ENCODE data around the gene SLC38A6. TPM values are rescaled to one million over a fixed set of nuclear protein-coding genes. Genes with fewer than 3 reads are reported as not detected.

The SLC38A6 gene
- 10 to 100 TPM; 14.0 to 15.7 TPM for total RNA-seq
- polyA plus RNA-seq, result 1 to 10 TPM; 3.6 to 7.8 (median 7.7) TPM
- 4.1 to 12.5 (median 7.7) reads per million in 6 experiments for total RNA-seq

DNA sequence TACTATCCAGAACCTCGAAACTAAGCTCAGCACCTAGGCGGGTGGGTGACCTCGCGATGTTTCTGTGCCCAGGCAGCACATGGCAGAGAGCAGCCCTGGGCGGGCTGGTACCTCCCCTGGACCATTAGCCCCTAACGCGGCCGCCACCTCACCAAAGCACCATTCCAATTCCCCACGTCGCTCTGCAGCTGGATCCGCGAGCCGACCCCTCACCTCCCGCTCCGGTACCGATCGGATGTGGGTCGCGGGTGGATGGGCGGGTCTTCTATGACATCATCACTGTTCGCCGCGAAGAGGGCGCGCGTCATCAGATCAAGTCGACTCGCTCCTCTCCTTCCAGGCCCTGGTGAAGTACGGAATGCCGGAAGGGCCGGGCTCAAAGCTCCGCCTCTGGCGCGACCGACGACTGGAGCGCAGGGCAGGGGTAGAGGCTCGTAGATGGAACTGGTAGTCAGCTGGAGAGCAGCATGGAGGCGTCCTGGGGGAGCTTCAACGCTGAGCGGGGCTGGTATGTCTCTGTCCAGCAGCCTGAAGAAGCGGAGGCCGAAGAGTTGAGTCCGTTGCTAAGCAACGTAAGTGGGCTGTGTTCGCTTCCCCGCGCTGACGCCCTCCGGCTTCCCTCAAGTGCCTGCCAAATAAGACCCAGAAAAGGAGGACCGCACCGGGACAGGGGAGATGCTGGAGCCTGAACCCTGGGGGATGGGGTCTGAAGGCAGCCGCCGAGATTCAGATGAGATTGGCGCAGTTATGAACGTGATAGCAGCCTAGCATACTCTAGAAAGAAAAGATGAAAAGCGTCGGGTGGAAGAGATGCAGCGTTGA is at the start of gene SLC38A6, which contains the start of gene TRMT5:
TSS of gene SLC38A6 (plus strand) at position 435 of the 822 bp plus-strand sequence. CDS start at position 468, 33 bp downstream.
TSS of gene TRMT5 (minus strand) at position 269 of the 822 bp plus-strand sequence. CDS start at position 163, 106 bp downstream.
- no peak within 1 kb of the TSS for H3K4me3 Mint-ChIP-seq
- POLR2A ChIA-PET, result interaction anchor here (0.6 to 1.1 kb wide), 6 partner anchors 13 to 1778 kb away, joined by 3 to 10 read pairs (median 4); partner anchors contain the start of gene PPM1A
- peak; percentile 86 to 88 for ATAC-seq
- peaks cover 4 to 20% (median 7%) of the 10 kb centered on the region in 3 donors for H3K36me3 Mint-ChIP-seq
- H3K9me3 Mint-ChIP-seq, result no peaks in the 10 kb centered on the region
- H3K4me1 Mint-ChIP-seq, result peaks cover 8 to 25% (median 18%) of the 10 kb centered on the region in 4 donors
- no peaks in the 10 kb centered on the region for H3K27me3 Mint-ChIP-seq
- DNase-seq, result peak; percentile 71 to 99 (median 93)
- H3K27ac Mint-ChIP-seq, result no peak within 1 kb of the TSS

DNA sequence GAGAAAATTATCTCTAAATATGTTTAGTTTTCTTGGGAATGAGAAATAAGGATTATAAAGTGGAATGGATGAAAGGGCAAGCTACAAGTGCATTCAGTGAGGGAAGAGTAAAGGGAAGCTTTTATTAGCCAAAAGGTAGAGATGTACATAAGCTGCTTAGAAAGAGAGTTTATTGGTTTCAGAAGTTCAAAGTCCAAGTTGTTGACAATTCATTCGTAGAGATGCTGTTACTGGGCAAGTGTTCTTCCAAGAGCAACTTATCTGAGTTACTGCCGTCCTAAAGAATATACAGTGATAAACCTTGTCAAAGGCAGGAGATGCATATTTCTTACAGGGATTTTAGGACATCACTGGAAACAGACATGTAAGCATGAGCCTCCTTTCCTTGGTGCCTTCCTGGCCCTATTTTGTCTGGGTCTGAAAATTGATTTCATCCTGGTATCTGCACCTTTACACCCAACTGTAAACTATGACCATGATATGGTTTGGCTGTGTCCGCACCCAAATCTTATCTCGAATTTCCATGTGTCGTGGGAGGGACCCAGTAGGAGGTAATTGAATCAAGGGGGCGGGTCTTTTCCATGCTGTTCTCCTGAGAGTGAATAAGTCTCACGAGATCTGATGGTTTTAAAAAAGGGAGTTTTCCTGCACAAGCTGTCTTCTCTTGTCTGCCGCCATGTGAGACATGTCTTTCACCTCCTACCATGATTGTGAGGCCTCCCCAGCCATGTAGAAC is 47.0 kb upstream of the SLC38A6 start:
- POLR2A ChIA-PET, result no interaction called here
- H3K27ac Mint-ChIP-seq, result no peak overlapping the region
- peaks cover 0 to 3% (median 2%) of the 10 kb centered on the region in 4 donors for H3K4me1 Mint-ChIP-seq
- no peak for ATAC-seq
- H3K36me3 Mint-ChIP-seq, result peaks cover 6 to 27% (median 10%) of the 10 kb centered on the region in 3 donors
- no peak overlapping the region for H3K4me3 Mint-ChIP-seq
- H3K27me3 Mint-ChIP-seq, result no peaks in the 10 kb centered on the region
- H3K9me3 Mint-ChIP-seq, result peaks cover 0 to 6% (median 2%) of the 10 kb centered on the region in 9 donors
- no peak for DNase-seq

DNA sequence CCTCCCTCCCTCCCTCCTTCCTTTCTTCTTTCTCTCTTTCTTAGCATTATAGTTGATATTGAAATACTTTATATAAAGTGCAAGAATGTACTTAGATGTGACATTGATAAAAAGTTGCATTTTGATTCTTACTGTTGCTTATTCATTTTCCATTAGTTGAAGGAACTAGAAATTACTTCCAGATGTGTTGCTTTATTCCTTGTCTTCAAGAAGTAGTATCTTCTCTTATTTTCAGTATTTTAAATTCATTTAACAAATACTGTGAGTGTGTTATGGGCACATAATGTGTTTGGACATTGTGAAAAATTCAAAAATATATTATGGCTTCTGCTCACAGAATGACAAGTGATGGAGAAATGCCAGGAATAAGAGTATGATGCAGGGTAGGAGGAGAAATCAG is 45.7 kb upstream of the SLC38A6 start:
- Mint-ChIP-seq H3K27me3 (no peaks in the 10 kb centered on the region), H3K9me3 (peaks cover 0 to 12% (median 2%) of the 10 kb centered on the region in 9 donors), H3K4me1 (peaks cover 0 to 9% (median 5%) of the 10 kb centered on the region in 4 donors), H3K4me3 (no peak overlapping the region), H3K36me3 (peaks cover 6 to 31% (median 10%) of the 10 kb centered on the region in 3 donors), H3K27ac (peak overlapping the region in 1 of 10 donors; percentile 45)
- DNase-seq, result no peak
- POLR2A ChIA-PET, result no interaction called here
- no peak for ATAC-seq

DNA sequence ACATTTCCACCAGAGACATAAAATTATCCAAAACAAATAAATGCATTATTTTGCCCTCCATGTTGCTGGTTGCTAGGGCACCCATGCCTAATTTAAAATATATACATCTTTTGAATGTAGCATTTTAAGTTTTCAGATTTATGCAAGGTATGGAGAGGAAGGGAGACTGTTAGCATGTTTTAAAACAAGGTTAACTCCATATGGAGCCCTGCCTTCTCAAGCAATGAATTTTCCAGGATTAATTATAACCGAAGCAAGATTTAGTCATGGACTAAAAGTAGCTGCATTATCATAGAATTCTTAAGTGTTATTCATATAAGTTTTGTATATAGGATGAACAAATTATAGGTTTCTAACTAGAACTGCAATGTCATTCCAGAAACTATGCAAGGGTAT is 37.4 kb upstream of the SLC38A6 start:
- POLR2A ChIA-PET, result no interaction called here
- DNase-seq (no peak), ATAC-seq (no peak)
- Mint-ChIP-seq H3K9me3 (peaks cover 0 to 11% (median 0%) of the 10 kb centered on the region in 9 donors), H3K36me3 (peaks cover 8 to 26% (median 19%) of the 10 kb centered on the region in 3 donors), H3K4me1 (peaks cover 0 to 9% (median 3%) of the 10 kb centered on the region in 4 donors), H3K4me3 (no peak overlapping the region), H3K27me3 (no peaks in the 10 kb centered on the region), H3K27ac (peak overlapping the region in 1 of 10 donors; percentile 32)

DNA sequence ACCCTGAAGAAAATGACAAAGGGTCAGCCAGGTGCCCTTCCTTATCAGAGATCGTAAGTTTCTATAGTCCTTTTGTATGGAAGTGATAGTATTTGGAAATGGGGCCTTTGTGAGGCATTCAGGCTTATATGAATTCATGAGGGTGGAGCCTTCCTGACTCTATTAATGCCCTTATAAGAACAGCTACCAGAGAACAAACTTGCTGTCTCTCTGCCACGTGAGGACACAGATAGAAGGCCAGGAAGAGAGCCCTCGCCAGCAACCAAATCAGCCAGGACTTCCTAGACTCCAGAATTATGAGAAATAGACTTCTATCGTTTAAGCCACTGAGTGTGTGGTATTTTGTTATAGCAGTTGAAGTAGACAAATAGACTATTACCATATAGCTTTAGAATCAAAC is 36.8 kb upstream of the SLC38A6 start:
- ATAC-seq (no peak), DNase-seq (no peak)
- peaks cover 8 to 22% (median 19%) of the 10 kb centered on the region in 3 donors for H3K36me3 Mint-ChIP-seq
- peaks cover 0 to 5% (median 0%) of the 10 kb centered on the region in 9 donors for H3K9me3 Mint-ChIP-seq
- no peak overlapping the region for H3K4me3 Mint-ChIP-seq
- H3K4me1 Mint-ChIP-seq, result peaks cover 0 to 4% (median 2%) of the 10 kb centered on the region in 4 donors
- peak overlapping the region in 1 of 10 donors; percentile 32 for H3K27ac Mint-ChIP-seq
- H3K27me3 Mint-ChIP-seq, result no peaks in the 10 kb centered on the region
- POLR2A ChIA-PET, result no interaction called here

DNA sequence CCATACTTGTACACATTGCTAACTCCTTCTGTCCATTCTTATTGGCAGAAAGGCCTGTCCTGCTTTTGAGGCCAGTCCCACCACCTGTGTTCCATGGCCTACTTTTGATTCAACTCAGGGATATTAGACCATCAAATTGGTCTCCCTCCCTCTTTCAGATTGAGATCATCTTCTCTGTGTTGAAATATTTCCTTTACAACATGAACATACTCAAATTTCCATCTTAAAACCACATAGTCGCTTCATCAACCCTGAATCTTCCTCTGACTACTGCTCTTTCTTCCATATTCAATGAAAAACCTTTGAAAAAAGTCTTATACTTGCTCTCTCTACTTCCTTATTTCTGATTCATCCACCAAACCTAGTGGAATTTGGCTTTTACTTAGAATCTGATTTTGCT is 35.1 kb upstream of the SLC38A6 start:
- no peak for DNase-seq
- Mint-ChIP-seq H3K27me3 (no peaks in the 10 kb centered on the region), H3K36me3 (peaks cover 14 to 23% (median 19%) of the 10 kb centered on the region in 3 donors), H3K4me3 (no peak overlapping the region), H3K4me1 (no peaks in the 10 kb centered on the region), H3K9me3 (peaks cover 0 to 2% (median 0%) of the 10 kb centered on the region in 9 donors), H3K27ac (no peak overlapping the region)
- no peak for ATAC-seq
- POLR2A ChIA-PET, result no interaction called here

DNA sequence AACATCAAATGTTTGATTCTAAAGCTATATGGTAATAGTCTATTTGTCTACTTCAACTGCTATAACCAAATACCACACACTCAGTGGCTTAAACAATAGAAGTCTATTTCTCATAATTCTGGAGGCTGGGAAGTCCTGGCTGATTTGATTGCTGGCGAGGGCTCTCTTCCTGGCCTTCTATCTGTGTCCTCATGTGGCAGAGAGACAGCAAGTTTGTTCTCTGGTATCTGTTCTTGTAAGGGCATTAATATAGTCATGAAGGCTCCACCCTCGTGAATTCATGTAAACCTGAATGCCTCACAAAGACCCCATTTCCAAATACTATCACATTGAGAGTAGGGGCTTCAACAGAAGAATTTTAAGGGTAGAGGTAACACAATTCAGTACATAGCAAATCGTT is 34.3 kb upstream of the SLC38A6 start:
- Mint-ChIP-seq H3K4me3 (no peak overlapping the region), H3K27me3 (no peaks in the 10 kb centered on the region), H3K27ac (no peak overlapping the region), H3K9me3 (peaks cover 0 to 2% (median 0%) of the 10 kb centered on the region in 9 donors), H3K4me1 (no peaks in the 10 kb centered on the region), H3K36me3 (peaks cover 14 to 18% (median 14%) of the 10 kb centered on the region in 3 donors)
- no peak for ATAC-seq
- no peak for DNase-seq
- POLR2A ChIA-PET, result no interaction called here

DNA sequence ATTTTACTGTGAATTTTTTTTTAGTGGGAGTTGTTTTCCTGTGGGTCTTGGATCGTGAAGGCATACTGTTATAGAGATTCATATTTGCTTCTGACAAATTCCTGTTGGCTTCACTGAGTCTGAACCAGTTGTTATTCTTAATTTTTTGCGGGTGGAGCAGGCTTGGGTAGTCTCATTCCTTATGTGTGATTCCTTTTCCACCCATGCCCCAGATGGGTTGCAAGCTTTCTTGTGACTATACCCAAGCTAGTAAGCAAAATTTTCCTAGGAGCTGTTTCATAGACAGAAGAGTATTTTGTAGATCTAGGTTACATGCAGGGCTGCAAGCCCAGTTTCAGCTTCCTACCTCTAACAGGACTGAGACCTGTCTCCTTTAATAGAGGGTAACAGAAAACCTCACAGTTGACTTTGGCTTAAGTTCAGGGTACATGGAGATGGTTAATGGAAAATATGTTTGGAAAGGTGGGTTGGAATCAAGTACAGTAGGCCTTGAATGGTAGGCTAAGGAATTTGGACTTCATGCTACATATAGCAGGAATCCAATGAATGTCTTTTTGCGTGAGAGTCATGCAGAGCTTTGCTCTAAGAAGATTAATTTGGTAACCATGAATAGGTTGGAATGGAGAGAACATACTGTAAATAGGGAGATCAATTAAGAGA is 29.1 kb upstream of the SLC38A6 start:
- ATAC-seq, result no peak
- Mint-ChIP-seq H3K27me3 (no peaks in the 10 kb centered on the region), H3K27ac (no peak overlapping the region), H3K9me3 (peaks cover 8 to 25% (median 12%) of the 10 kb centered on the region in 9 donors), H3K4me1 (no peaks in the 10 kb centered on the region), H3K4me3 (no peak overlapping the region), H3K36me3 (peaks cover 17 to 30% (median 27%) of the 10 kb centered on the region in 3 donors)
- POLR2A ChIA-PET, result no interaction called here
- no peak for DNase-seq

DNA sequence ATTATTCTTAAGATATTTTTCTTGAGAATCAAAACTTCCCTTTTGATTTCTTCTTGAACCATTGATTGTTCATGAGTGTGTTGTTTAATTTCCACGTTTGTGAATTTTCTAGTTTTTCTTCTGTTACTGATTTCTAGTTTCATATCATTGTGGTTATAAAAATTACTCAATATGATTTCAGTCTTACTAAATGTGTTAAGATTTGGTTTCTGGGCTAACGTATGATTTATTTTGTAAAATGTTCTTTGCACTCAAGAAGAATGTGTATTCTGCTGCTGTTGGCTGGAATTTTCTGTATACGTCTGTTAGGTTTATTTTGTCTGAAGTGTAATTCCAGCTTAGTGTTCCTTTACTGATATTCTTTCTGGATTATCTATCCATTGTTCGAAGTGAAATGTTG is 24.8 kb upstream of the SLC38A6 start:
- DNase-seq, result no peak
- Mint-ChIP-seq H3K27me3 (no peaks in the 10 kb centered on the region), H3K4me1 (no peaks in the 10 kb centered on the region), H3K4me3 (no peak overlapping the region), H3K27ac (no peak overlapping the region), H3K36me3 (peaks cover 37 to 53% (median 48%) of the 10 kb centered on the region in 3 donors), H3K9me3 (peaks cover 11 to 61% (median 36%) of the 10 kb centered on the region in 9 donors)
- POLR2A ChIA-PET, result no interaction called here
- no peak for ATAC-seq

DNA sequence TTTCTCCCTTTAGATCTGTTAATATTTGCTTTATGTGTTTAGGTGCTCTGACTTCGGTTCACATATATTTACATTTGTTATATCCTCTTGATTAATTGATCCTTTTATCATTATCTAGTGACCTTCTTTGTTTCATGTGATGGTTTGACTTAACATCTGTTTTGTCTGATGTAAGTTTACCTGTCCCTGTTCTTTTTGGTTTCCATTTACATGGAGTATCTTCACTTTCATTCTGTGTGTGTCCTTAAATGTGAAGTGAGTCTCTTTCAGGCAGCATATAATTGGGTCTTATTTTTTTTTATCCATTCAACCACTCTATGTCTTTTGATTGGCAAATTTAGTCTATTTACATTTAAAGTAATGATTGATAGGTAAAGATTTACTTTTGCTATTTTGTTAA is 24.4 kb upstream of the SLC38A6 start:
- peaks cover 11 to 61% (median 36%) of the 10 kb centered on the region in 9 donors for H3K9me3 Mint-ChIP-seq
- H3K4me1 Mint-ChIP-seq, result no peaks in the 10 kb centered on the region
- DNase-seq (no peak), ATAC-seq (no peak)
- no peaks in the 10 kb centered on the region for H3K27me3 Mint-ChIP-seq
- no peak overlapping the region for H3K4me3 Mint-ChIP-seq
- H3K36me3 Mint-ChIP-seq, result peaks cover 37 to 54% (median 48%) of the 10 kb centered on the region in 3 donors
- POLR2A ChIA-PET, result no interaction called here
- H3K27ac Mint-ChIP-seq, result no peak overlapping the region

DNA sequence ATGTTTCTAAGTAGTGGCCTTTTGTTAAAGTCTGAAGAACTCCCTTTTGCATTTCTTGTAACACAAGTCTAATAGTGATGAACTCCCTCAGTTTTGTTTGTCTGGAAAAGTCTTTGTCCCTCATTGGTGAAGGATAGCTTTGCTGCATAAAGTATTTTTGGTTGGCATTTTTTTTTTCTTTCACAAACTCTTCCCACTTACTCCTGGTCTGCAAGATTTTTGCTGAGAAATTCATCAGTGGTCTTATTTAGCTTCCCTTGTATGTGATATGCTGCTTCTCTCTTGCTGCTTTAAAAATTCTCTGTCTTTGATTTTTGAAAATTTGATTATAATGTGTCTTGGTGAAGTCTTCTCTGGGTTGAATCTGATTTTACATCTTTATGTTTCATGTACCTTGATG is 22.9 kb upstream of the SLC38A6 start:
- DNase-seq (no peak), ATAC-seq (no peak)
- POLR2A ChIA-PET, result no interaction called here
- Mint-ChIP-seq H3K4me3 (no peak overlapping the region), H3K4me1 (no peaks in the 10 kb centered on the region), H3K36me3 (peaks cover 37 to 54% (median 48%) of the 10 kb centered on the region in 3 donors), H3K27me3 (no peaks in the 10 kb centered on the region), H3K27ac (no peak overlapping the region), H3K9me3 (peaks cover 11 to 61% (median 36%) of the 10 kb centered on the region in 9 donors)

DNA sequence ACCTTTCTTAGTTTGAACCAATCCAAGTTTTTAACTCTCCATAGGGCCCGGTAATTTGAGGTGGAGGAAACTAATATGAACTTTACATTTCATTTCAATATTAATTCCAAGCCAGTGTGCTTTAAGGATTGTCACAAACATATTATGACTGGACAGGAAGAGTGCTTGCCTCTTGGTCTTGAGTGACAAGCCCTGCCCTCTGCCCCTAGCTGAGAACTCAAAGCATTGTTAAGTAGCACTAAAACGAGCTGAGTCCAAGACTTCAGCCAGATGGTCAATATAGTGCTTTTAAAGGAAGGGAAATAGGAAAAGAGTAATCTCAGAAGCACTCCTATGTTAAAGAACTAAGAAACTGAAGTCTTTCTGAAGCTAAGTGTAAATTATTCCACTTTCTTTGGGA is 17.3 kb upstream of the SLC38A6 start:
- Mint-ChIP-seq H3K4me3 (no peak overlapping the region), H3K27ac (no peak overlapping the region), H3K4me1 (no peaks in the 10 kb centered on the region), H3K9me3 (peaks cover 0 to 22% (median 13%) of the 10 kb centered on the region in 9 donors), H3K27me3 (no peaks in the 10 kb centered on the region), H3K36me3 (peaks cover 12 to 22% (median 20%) of the 10 kb centered on the region in 3 donors)
- no peak for DNase-seq
- POLR2A ChIA-PET, result no interaction called here
- ATAC-seq, result no peak

All from naive thymus-derived CD8-positive, alpha-beta T cell (primary cell).